KG1 (cell line): ENCODE data around the gene ZNF154.
"Not testable (repeated sequence)": the region's sequence is repeated elsewhere in the genome, so short reads cannot be mapped to it uniquely, and the experiment has no call there.

ENCODE experiments used
- DNase-seq: peaks from one replicate; lab custom pipeline; 2025; lab: John Stamatoyannopoulos, UW

The ZNF154 gene

GRCh38 chr19:57708641-57709361, at the start of gene ZNF154:
Gene ZNF154, minus strand, starts transcription at chr19:57709204. Its CDS starts 233 bp downstream, at chr19:57708971.
- DNase-seq, result no peak

GRCh38 chr19:57757941-57758340, 48.9 kb upstream of the ZNF154 start:
- no peak for DNase-seq

DNA sequence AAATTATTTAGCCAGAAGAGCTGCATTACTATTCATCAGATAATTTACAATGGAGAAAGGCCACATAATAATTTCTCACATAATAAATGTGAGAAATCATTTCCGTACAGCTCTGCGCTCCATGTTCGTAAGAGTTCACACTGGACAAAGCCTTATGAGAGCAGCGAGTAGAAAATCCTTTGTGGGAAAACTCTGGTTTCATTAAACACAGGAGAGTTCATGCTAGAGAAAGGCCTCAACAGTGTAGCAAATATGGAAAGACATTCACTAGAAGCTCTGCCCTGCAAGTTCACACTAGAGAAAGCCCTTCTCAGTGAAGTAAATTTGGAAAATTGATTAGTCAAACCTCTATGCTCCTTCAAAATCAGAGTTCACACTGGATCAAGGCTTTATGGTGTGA, 46.0 kb upstream of the ZNF154 start:
- DNase-seq, result no peak

DNA sequence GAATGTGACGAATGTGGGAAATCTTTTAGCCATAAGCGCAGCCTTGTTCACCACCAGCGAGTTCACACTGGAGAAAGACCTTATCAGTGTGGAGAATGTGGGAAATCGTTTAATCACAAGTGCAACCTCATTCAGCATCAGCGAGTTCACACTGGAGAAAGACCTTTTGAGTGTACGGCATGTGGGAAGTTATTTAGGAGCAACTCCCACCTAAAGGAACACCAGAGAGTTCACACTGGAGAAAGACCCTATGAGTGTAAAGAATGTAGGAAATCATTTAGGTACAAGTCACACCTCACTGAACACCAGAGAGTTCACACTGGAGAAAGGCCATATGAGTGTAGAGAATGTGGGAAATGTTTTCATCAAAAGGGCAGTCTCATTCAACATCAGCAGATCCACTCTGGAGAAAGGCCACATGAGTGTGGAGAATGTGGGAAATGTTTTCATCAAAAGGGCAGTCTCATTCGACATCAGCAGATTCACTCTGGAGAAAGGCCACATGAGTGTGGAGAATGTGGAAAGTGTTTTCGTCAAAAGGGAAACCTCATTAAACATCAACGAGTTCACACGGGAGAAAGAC, 45.2 kb upstream of the ZNF154 start:
- DNase-seq, result no peak

- DNase-seq, result no peak
Observed at GRCh38 chr19:57748029-57748428, 39.0 kb upstream of the ZNF154 start.

DNA sequence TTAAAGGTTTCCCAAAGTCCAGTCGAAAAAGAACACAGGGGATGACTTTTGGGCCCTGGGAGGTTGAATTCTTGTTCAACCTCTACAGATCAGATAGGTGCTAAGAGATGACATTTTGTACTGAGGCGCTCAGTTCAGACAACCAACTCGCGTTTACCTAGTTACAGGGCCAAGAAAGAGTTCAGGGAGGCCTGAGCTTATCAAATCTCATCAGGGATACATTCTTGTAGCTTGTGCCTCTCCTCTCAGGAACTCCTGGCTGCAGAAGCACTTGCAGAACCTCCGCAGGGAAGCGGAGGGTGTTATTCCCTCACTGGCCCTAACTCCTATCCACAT, 38.4 kb upstream of the ZNF154 start:
- DNase-seq, result no peak

GRCh38 chr19:57746580-57747471, 37.8 kb upstream of the ZNF154 start, which contains the start of gene ZNF776:
Gene ZNF776, plus strand, starts transcription at chr19:57746815. Its CDS starts 244 bp downstream, at chr19:57747059.
- DNase-seq, result peak; percentile 94

GRCh38 chr19:57738770-57739169, 29.8 kb upstream of the ZNF154 start:
- DNase-seq, result not testable (repeated sequence)

DNA sequence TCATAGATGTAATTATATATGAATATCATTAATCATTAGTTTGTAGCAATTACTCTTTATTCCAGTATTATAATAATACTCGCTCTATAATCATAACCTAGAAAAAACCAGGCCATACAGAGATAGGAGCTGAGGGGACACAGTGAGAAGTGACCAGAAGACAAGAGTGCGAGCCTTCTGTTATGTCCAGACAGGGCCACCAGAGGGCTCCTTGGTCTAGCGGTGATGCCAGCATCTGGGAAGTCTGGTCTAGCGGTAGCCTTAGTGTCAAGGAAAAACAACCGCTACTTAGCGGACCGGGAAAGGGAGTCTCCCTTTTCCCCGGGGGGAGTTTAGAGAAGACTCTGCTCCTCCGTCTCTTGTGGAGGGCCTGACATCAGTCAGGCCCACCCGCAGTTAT, 29.3 kb upstream of the ZNF154 start:
- DNase-seq, result not testable (repeated sequence)

DNA sequence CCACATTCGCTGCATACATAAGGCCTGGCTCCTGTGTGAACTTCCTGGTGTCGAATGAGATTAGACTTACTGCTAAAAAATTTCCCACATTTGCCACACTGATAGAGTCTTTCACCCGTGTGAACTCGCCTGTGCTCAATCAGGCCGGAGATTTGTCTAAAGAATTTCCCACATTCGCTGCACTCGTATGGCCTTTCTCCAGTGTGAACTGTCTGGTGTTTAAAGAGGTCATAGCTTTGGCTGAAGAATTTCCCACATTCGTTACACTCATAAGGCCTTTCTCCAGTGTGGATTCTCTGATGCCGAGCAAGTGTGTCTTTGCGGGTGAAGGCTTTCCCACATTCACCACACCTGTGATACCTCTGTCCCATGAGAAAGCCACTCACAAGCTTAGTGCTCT, 11.9 kb upstream of the ZNF154 start:
- DNase-seq, result no peak

DNA sequence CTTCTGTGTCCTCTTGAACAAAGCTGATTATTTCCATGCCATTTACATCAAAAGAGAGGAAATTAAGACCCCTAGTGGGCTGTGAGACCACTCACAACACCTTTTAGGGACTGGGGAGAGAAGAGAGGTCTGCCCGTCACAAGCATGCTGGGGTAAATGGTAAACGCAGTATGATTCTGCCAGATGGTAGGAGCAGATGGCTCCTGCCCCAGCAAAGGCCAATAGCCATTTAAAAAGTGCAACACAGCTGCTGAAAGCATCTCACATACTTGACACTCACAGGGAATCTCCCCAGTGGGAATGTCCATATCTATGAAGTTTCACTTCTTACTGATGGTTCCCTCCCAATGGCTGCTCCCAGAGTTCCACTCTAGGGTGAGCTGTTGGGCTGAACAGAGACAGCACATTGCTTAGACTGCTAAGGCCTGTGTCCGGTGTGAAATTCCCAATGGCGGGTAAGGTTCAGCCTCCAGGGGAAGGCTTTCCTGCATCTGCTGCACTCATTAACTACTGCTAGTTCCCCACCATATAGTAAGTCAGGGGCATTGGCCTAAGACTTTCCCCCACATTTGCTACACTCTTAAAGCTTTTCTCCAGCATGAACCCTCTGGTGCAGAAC, 11.0 kb upstream of the ZNF154 start:
- no peak for DNase-seq

DNA sequence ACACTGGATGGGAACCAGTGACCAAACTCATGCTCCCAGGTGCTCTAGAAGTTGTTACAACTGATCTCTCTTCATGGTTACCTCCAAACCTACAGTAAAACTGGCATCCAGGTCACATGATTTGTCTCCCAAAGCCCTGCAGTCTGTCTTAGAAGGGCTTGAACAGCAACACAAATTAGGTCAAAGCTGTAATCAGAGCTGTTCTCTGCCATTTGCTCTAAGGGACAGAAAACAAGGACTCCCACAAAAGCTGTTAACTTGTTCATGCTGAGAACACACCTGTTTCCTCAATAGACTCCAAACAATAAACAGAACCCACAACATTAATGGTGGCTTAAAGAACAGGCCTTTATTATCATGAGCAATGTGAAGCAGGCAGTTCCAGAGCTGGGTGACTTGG, 10.4 kb upstream of the ZNF154 start:
- no peak for DNase-seq

- no peak for DNase-seq
Observed at GRCh38 chr19:57712222-57712621, 3.2 kb upstream of the ZNF154 start.

DNA sequence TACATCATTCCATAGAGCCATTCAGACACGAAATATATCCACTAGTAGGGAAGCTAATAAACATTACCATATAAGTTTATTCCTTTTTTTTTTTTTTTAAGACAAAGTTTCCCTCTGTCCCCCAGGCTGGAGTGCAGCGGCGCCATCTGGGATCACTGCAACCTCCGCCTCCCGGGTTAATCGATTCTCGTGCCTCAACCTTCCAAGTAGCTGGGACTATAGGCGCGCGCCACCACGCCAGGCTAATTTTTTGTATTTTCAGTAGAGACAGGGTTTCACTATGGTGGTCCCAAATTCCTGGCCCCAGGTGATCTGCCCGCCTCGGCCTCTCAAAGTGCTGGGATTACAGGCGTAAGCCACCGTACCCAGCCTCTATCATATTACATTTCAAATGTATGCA, 612 bp upstream of the ZNF154 start:
- DNase-seq, result no peak

DNA sequence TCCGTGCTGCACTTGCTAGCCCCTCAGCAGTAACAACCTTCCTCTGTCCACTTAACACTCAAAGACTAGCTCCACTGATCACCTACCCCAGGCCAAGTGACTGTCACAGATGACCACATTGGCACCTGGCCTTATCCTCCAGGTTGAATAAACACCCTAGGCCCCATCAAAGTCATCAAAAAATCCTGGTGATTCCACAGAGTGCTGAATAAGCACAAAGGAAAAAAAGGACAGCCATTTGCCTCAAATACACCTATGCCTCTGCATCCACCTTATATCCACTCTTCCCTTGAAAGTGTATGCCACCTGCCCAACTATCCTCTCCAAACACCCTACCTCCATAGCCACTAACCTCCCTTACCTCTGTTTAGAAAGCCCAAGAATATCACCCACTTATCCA, 2.7 kb downstream of the ZNF154 start:
- no peak for DNase-seq

DNA sequence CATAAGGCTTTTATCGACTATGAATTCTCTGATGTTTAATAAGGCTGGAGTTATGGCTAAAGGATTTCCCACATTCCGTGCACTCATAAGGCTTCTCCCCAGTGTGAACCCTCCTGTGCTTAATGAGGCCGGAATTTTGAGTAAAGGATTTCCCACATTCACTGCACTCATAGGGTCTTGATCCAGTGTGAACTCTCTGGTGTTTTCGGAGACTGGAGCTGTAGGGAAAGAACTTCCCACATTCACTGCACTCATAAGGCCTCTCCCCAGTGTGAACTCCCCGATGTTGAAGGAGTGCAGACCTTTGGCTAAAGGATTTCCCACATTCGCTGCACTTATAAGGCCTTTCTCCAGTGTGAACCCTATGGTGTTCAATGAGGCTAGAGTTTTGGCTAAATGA, 7.4 kb downstream of the ZNF154 start:
- no peak for DNase-seq

- no peak for DNase-seq
Observed at GRCh38 chr19:57689750-57690149, 19.3 kb downstream of the ZNF154 start.

DNA sequence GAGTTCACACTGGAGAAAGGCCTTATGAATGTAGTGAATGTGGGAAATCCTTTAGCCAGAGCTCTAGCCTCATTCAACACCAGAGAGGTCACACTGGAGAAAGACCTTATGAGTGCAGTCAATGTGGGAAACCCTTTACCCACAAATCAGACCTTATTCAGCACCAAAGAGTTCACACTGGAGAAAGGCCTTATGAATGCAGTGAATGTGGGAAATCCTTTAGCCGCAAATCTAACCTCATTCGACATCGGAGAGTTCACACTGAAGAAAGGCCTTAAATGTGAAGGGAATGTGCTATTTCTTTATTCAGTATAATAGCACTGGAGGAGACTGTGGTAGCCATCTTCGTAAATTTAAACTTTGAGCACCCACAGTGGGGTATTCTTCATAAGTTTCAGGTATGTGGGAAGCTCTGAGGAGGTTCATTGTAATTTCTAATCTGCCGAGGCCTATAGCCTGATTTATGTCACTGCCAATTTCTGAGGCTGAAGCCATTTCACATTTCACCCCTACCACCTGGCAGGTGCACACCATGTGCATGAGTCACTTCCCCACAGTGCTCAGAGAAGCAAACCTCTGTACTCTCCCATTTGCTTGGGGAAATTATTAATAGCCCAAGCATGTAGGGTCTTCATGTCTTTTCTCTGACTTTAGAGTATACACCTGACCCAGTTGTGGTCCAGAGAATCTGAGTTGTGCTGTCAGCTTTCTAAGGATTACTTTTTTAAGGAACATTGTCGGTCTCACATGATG, 20.8 kb downstream of the ZNF154 start:
- no peak for DNase-seq

GRCh38 chr19:57687363-57688010, 21.5 kb downstream of the ZNF154 start:
- no peak for DNase-seq

GRCh38 chr19:57686727-57687126, 22.3 kb downstream of the ZNF154 start:
- DNase-seq, result no peak

DNA sequence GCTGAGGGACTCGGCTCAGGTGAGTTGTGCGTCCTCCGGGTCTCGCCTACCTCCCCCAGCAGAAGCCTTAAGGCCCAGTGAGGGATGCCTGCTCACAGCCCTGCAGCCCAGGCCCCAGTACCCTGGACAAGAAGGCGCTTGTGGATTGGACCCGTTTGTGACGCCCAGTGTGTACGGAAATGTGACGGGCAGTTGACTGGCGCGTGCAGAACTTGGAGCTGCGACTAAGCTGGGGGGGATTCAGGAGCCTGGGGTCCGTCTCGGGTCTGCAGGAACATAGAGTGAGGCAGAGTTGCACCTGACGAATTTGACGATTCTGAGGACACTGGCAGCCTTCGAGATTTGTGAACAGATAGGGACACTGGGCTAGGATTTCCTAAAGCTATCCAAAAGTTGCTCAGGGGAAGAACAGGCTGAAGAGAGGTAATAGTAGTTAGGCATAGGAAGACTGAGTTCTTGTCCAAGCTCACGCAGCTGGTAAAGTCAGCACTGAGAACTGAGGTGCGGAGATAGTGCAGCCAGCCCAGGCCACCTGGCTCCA, 26.7 kb downstream of the ZNF154 start:
- no peak for DNase-seq
